ENCODE results near the gene PRR35.

The PRR35 gene

DNA sequence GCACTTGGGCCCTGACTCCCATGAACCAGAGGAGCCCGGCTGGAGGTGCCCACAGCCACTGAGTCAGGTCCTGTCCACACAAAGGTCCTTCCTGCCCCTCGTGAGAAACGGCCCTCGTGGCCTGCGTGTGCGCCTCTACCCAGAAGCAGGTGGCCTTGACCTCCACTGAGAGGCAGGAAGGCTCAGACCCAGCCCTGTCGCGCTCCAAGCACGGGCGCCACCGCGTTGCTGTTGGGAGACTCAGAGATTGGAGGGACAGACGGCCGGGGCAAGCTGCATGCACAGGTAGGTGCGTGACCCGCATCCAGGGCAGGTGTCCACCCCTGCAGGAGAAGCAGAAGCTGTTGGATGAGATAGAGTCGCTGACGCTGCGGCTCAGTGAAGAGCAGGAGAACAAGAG is 40.8 kb upstream of the PRR35 start:
- H3K4me3 ChIP-seq (ENCODE audit: low read length) = no peak overlapping the region
- no peak for DNase-seq (ENCODE audit: low read depth)
- TF ChIP-seq, protein P1, sequence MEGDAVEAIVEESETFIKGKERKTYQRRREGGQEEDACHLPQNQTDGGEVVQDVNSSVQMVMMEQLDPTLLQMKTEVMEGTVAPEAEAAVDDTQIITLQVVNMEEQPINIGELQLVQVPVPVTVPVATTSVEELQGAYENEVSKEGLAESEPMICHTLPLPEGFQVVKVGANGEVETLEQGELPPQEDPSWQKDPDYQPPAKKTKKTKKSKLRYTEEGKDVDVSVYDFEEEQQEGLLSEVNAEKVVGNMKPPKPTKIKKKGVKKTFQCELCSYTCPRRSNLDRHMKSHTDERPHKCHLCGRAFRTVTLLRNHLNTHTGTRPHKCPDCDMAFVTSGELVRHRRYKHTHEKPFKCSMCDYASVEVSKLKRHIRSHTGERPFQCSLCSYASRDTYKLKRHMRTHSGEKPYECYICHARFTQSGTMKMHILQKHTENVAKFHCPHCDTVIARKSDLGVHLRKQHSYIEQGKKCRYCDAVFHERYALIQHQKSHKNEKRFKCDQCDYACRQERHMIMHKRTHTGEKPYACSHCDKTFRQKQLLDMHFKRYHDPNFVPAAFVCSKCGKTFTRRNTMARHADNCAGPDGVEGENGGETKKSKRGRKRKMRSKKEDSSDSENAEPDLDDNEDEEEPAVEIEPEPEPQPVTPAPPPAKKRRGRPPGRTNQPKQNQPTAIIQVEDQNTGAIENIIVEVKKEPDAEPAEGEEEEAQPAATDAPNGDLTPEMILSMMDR (conservative IDR thresholded peaks at IDR 0.05; ENCODE audit: low read length) = no peak

DNA sequence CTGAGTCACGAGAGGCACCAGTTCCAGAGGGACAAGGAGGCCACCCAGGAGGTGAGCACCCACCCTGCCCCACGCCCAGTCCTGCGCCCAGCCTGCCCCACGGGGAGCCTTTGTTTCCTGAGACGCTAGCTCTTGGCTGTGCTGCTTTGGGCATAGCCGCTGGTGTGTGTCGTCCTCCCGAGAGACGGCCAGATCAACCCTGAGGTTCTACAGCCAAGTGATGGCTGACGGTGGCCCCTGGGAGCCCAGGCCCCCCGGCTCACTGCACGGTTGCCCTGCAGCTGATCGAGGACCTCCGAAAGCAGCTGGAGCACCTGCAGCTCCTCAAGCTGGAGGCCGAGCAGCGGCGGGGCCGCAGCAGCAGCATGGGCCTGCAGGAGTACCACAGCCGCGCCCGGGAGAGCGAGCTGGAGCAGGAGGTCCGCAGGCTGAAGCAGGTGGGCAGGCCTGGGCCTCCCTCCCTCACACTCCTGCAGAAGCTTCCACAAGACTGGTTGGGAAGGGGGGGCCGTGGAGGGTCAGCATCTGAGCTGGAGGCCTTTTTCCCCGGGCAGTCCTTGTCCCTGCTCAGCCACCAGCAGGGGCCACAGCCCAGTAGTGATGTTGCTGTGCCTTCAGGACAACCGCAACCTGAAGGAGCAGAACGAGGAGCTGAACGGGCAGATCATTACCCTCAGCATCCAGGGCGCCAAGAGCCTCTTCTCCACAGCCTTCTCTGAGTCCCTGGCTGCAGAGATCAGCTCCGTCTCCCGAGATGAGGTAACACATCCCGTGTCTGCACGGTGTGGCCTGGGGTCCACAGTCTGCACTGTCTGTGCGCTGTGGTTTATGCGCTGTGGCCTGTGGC is 40.1 kb upstream of the PRR35 start:
- H3K4me3 ChIP-seq (ENCODE audit: low read length) = no peak overlapping the region
- TF ChIP-seq, protein P1 (conservative IDR thresholded peaks at IDR 0.05; ENCODE audit: low read length) = no peak
- no peak for DNase-seq (ENCODE audit: low read depth)

DNA sequence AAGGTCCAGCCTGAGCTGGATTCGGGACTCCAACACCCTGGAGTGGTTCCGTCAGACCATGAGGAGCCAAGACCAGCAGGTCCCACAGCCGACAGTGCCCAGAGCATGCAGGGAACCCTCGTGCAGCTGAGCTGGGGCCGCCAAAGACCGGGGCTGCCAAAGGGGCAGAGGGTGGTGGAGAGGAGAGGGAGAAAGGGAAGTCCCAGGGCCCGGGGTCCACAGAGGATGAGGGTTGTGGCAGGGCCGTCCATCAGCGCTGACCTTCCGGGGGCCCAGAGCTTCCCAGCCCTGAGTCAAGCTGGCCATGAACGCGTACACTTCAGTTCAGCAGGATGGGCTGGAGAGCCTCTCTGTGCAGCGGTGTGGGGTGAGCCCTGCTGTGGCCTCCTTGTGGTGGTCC is 39.3 kb upstream of the PRR35 start:
- DNase-seq (ENCODE audit: low read depth) = no peak
- TF ChIP-seq, protein P1 (conservative IDR thresholded peaks at IDR 0.05; ENCODE audit: low read length) = no peak
- no peak overlapping the region for H3K4me3 ChIP-seq (ENCODE audit: low read length)

DNA sequence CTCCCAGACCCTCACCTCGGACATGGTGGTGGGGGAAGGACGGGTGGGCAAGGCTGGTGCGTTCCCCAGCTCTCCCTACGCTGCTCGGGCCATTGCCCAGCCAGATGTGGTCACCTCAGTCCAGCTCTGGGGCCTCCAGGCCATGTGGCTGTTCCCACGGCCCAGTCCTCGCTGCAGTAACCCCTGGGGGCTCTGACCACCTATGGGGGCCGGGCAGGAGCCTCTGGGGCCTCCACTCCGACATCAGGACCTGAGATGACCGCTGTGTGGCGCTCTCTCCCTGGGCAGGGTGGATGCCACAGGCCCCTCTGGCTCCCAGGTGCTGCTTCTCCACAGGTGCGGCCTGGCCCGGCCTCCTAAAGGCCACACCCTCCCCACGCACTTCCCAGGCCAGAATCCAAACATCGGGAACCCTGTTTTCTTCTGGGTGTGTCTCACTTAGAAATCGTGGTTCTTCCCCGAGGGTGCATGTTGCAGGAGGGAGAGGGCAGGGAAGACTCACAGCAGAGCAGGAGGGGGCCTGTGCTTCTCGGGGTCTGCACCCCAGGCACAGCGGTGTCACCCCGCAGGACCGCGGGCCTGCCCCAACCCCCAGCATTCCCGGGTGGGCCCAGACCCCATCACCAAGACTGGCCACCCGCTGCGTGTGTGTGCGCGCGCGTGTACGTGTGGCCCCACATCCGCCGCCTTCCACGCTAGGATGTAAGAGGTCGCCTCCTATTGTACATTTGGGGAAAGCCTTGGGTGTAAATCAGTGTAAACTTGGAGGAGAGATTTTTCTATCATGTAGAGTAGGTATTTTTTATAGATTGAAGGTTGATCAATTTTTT is 38.6 kb upstream of the PRR35 start:
- H3K4me3 ChIP-seq (ENCODE audit: low read length) = no peak overlapping the region
- TF ChIP-seq, protein P1 (conservative IDR thresholded peaks at IDR 0.05; ENCODE audit: low read length) = 0 out of 2 replicates have a peak, but pooled peaks have one; percentile 2
- DNase-seq (ENCODE audit: low read depth) = no peak

DNA sequence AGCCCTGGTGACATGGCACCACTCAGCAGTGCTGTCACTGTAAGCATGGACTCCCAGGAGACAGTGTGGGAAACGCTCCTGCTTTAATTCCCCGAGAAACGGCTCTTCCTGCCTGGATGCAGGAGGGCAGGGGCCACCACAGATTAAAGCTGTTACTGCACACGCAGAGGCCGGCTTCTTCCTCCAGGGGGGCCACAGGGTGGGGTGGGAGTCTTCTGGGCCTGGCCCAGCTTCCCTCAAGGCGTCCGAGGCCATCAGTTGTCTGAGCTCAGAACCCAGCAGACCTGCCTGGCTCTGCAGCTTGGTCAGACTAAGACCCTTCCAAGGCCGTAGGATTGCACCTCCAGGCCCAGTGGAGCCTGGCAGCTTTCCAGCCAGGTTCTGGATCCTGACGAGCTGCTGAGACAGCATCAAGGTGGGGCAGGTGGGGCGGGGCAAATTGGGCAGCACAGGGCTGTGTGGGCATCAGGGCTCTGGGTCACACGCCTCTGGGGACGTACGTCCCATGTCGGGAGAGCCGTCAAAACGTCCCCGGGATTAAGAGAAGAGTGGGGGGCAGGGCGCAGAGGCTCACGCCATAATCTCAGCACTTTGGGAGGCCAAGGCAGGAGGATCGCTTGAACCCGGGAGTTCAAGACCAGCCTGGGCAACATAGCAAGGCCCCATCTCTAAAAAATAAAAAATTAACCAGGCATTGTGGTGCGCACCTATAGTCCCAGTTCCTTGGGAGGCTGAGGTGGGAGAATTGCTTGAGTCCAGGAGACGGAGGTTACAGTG is 37.7 kb upstream of the PRR35 start:
- no peak overlapping the region for H3K4me3 ChIP-seq (ENCODE audit: low read length)
- no peak for DNase-seq (ENCODE audit: low read depth)
- TF ChIP-seq, protein P1 (conservative IDR thresholded peaks at IDR 0.05; ENCODE audit: low read length) = no peak

DNA sequence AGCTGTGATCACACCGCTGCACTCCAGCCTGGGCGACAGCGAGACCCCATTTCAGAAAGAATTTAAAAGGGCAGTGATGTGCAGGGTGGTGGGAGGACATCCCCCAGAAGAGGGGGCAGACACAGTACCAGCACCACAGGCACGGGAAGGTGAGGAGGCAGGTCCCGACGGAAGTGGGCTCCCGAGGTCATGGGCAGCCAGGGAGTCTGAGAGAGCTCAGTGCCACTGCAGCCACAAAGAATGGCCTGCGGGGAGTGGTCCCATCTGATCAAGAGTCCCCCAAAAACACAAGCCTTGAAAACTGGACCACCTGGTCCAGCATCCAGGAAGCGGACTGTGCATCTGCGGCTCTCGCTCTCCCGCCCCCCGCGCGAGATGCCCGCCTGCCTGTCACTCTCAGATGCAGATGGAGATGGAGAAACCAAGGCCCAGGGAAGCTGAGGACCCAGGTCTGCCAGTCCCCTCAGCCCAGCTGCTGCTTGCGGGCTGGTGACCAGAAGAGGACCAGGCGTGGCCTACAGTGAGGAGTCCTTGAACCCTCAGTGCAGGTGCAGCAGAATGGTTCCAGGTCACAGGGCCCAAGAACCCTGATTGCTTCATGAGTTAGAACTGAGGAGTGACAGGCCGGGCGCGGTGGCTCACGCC is 37.0 kb upstream of the PRR35 start:
- TF ChIP-seq, protein P1 (conservative IDR thresholded peaks at IDR 0.05; ENCODE audit: low read length) = no peak
- DNase-seq (ENCODE audit: low read depth) = no peak
- H3K4me3 ChIP-seq (ENCODE audit: low read length) = no peak overlapping the region
